Activated CD4-positive, alpha-beta T cell treated with anti-CD3 and anti-CD28 coated beads for 24 hours (primary cell): ENCODE data around the gene RBMS3.
"Not testable (repeated sequence)": the region's sequence is repeated elsewhere in the genome, so short reads cannot be mapped to it uniquely, and the experiment has no call there.

Experiments
- DNase-seq, 2 donors: peaks; one replicate each; pipeline ENCODE4 v3.0.0-alpha.2; 2020; ENCODE audit warnings: low read depth in 2 of 2

RBMS3 gene

GRCh38 chr3:29618395-29619282 lies 337.8 kb downstream of the RBMS3 start:
- no peak for DNase-seq

- no peak for DNase-seq
Measured at GRCh38 chr3:29619676-29620075, 338.8 kb downstream of the RBMS3 start.

- DNase-seq: no peak
Measured at GRCh38 chr3:29627136-29628117, 346.6 kb downstream of the RBMS3 start.

GRCh38 chr3:29628795-29629194 lies 347.9 kb downstream of the RBMS3 start:
- no peak for DNase-seq

- DNase-seq: no peak
Measured at GRCh38 chr3:29635888-29636287, 355.0 kb downstream of the RBMS3 start.

- DNase-seq: no peak
Measured at GRCh38 chr3:29637068-29637467, 356.2 kb downstream of the RBMS3 start.

GRCh38 chr3:29639578-29640290 lies 358.9 kb downstream of the RBMS3 start:
- no peak for DNase-seq

GRCh38 chr3:29642393-29643033 lies 361.6 kb downstream of the RBMS3 start:
- no peak for DNase-seq

- DNase-seq: no peak
Measured at GRCh38 chr3:29643034-29643425, 362.2 kb downstream of the RBMS3 start.

GRCh38 chr3:29644261-29644660 lies 363.4 kb downstream of the RBMS3 start:
- DNase-seq: no peak

- no peak for DNase-seq
Measured at GRCh38 chr3:29644956-29645636, 364.2 kb downstream of the RBMS3 start.

- no peak for DNase-seq
Measured at GRCh38 chr3:29646043-29646442, 365.2 kb downstream of the RBMS3 start.

GRCh38 chr3:29649815-29650547 lies 369.1 kb downstream of the RBMS3 start:
- DNase-seq: no peak

GRCh38 chr3:29653680-29654079 lies 372.8 kb downstream of the RBMS3 start:
- no peak for DNase-seq

GRCh38 chr3:29655015-29655747 lies 374.3 kb downstream of the RBMS3 start:
- DNase-seq: no peak

- DNase-seq: no peak
Measured at GRCh38 chr3:29665688-29666087, 384.8 kb downstream of the RBMS3 start.

- no peak for DNase-seq
Measured at GRCh38 chr3:29668233-29668632, 387.4 kb downstream of the RBMS3 start.

GRCh38 chr3:29668728-29669127 lies 387.9 kb downstream of the RBMS3 start:
- DNase-seq: no peak

- not testable (repeated sequence) for DNase-seq
Measured at GRCh38 chr3:29670476-29670875, 389.6 kb downstream of the RBMS3 start.
